Type B pancreatic cell (in vitro differentiated cells): ENCODE data around the gene ORC6. TPM values are rescaled to one million over a fixed set of nuclear protein-coding genes. Genes with fewer than 3 reads are reported as not detected.

ENCODE experiments used
- DNase-seq: peaks from one replicate; pipeline ENCODE4 v3.0.0; 2021; ENCODE audit warnings: mixed read lengths; ENCODE audit not compliant: unreplicated experiment; ENCODE audit errors: extremely low spot score
- H3K27ac Mint-ChIP-seq: 2 replicates; pipeline ENCODE4 v1.8.0; 2021; ENCODE audit warnings: mild to moderate bottlenecking, mixed read lengths
- H3K27me3 Mint-ChIP-seq: 2 replicates; pipeline ENCODE4 v1.8.0; 2021; ENCODE audit warnings: mixed read lengths
- H3K36me3 Mint-ChIP-seq: 2 replicates; pipeline ENCODE4 v1.8.0; 2021; ENCODE audit warnings: mixed read lengths
- H3K4me1 Mint-ChIP-seq: one replicate; pipeline ENCODE4 v1.8.0; 2021; ENCODE audit warnings: mixed read lengths; ENCODE audit not compliant: unreplicated experiment
- H3K4me3 Mint-ChIP-seq: 2 replicates; pipeline ENCODE4 v1.8.0; 2021; ENCODE audit warnings: mild to moderate bottlenecking, mixed read lengths
- H3K9me3 Mint-ChIP-seq: 2 replicates; pipeline ENCODE4 v1.8.0; 2021; ENCODE audit warnings: mixed read lengths
- total RNA-seq: library from RNA; stranded (reverse); gene quantifications from 2 replicates; pipeline ENCODE4 v1.2.1, GENCODE V29; 2021; ENCODE audit warnings: low replicate concordance
- TF ChIP-seq, protein P1 (sequence below): fragments of 200-600 bp; sonication (generic); conservative IDR thresholded peaks from 2 replicates; pipeline ENCODE4 v1.5.0; 2021; ENCODE audit warnings: antibody characterized with exemption, mild to moderate bottlenecking

Gene ORC6
- total RNA-seq, 1 donor from 2014 or later, result 48.8 TPM

GRCh38 chr16:46706642-46707041 lies 17.2 kb downstream of the ORC6 start:
- no peak overlapping the region for H3K27ac Mint-ChIP-seq
- H3K4me1 Mint-ChIP-seq, result no peaks in the 10 kb centered on the region
- H3K27me3 Mint-ChIP-seq, result no peaks in the 10 kb centered on the region
- H3K9me3 Mint-ChIP-seq, result no peaks in the 10 kb centered on the region
- H3K36me3 Mint-ChIP-seq, result peaks cover 3% of the 10 kb centered on the region
- TF ChIP-seq, protein P1, sequence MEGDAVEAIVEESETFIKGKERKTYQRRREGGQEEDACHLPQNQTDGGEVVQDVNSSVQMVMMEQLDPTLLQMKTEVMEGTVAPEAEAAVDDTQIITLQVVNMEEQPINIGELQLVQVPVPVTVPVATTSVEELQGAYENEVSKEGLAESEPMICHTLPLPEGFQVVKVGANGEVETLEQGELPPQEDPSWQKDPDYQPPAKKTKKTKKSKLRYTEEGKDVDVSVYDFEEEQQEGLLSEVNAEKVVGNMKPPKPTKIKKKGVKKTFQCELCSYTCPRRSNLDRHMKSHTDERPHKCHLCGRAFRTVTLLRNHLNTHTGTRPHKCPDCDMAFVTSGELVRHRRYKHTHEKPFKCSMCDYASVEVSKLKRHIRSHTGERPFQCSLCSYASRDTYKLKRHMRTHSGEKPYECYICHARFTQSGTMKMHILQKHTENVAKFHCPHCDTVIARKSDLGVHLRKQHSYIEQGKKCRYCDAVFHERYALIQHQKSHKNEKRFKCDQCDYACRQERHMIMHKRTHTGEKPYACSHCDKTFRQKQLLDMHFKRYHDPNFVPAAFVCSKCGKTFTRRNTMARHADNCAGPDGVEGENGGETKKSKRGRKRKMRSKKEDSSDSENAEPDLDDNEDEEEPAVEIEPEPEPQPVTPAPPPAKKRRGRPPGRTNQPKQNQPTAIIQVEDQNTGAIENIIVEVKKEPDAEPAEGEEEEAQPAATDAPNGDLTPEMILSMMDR, result no peak
- DNase-seq, result no peak
- no peak overlapping the region for H3K4me3 Mint-ChIP-seq

DNA sequence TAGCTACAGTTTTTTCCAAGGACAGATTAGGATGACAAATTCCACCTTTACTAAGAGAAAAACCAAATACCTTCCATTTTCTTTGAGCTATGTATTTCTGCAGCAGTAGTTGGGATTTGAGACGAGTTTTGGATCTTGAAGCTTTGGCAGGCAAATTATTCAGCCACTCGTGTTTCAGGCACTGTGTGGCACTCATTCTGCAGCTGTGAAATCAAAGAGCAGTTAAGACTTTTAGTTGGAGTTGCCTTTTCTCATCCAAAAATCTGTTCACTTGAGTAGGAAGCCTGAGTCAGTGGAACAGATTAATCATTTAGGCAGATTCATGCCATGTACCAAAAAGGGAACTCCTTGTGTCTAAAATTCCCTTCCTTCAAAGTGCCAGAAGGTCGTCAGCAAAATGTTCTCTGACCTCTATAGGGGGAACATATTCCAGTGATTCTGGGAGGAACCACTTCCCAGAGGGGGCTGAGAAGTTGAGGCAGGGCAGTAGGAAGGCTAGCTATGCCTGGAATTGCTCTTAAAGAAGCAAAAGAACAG lies 20.1 kb downstream of the ORC6 start:
- no peaks in the 10 kb centered on the region for H3K4me1 Mint-ChIP-seq
- no peaks in the 10 kb centered on the region for H3K9me3 Mint-ChIP-seq
- no peaks in the 10 kb centered on the region for H3K27me3 Mint-ChIP-seq
- no peaks in the 10 kb centered on the region for H3K36me3 Mint-ChIP-seq
- H3K27ac Mint-ChIP-seq, result no peak overlapping the region
- TF ChIP-seq, protein P1, result no peak
- H3K4me3 Mint-ChIP-seq, result no peak overlapping the region
- DNase-seq, result no peak

DNA sequence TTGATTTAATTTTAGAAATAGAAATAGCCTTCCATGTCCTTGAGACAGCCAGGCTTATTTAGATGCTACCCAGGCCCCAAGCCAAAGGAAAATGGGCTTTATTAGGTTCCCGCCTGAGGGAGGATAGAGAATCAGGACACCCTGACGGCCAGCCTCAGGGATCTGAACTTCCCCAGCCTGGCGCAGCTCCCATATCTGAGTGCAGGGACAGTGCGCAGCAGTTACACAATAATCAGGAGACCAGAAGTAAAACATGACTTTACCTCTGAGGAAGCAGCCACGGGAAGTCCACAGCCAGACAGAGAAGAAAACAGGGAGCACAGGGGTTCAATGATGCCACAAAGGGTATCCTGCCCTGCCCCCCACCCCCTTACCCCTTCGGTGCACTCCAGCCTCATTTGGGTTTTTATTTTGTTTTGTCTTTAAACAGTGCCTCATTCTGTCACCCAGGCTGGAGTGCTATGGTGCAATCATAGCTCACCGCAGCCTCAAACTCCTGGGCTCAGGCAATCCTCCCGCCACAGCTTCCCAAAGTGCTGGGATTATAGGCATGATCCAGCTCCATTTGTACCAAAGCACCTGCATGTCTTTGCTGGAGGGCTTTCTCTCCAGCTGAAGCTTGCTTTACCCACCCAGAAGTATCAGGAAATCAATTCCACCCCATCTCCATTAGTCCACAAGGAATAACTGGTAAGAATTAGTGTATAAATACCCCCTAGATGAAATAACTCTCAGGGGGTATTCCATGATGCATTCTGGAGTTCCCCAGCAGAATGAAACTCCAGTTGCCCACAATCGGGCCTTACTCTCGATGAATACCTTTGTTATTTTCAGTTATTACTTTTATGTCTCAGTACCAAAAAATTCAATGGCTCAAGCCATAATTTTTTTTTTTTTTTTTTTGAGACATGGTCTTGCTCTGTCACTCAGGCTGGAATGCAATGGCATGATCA lies 21.9 kb downstream of the ORC6 start:
- H3K36me3 Mint-ChIP-seq, result no peaks in the 10 kb centered on the region
- TF ChIP-seq, protein P1, result no peak
- H3K4me1 Mint-ChIP-seq, result no peaks in the 10 kb centered on the region
- H3K27ac Mint-ChIP-seq, result no peak overlapping the region
- no peaks in the 10 kb centered on the region for H3K9me3 Mint-ChIP-seq
- H3K27me3 Mint-ChIP-seq, result no peaks in the 10 kb centered on the region
- H3K4me3 Mint-ChIP-seq, result no peak overlapping the region
- no peak for DNase-seq

DNA sequence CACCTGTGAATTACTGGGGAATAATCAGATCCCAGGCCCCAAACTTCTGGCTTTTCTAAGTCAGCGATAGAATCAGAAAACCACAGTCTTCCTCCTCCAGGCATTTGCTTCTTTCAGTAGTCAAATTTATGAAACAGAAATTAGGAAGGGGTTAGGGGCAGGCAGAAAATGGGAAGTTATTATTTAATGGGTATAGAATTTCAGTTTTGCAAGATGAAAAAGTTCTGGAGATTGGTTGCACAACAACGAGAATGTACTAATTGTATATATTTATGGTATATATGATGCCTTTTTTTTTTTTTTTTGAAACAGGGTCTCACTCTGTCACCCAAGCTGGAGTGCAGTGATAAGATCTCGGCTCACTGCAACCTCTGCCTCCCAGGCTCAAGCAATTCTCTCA lies 23.5 kb downstream of the ORC6 start:
- Mint-ChIP-seq H3K27me3 (no peaks in the 10 kb centered on the region), H3K4me1 (no peaks in the 10 kb centered on the region), H3K36me3 (no peaks in the 10 kb centered on the region), H3K9me3 (no peaks in the 10 kb centered on the region), H3K27ac (no peak overlapping the region), H3K4me3 (no peak overlapping the region)
- no peak for DNase-seq
- TF ChIP-seq, protein P1, result no peak

DNA sequence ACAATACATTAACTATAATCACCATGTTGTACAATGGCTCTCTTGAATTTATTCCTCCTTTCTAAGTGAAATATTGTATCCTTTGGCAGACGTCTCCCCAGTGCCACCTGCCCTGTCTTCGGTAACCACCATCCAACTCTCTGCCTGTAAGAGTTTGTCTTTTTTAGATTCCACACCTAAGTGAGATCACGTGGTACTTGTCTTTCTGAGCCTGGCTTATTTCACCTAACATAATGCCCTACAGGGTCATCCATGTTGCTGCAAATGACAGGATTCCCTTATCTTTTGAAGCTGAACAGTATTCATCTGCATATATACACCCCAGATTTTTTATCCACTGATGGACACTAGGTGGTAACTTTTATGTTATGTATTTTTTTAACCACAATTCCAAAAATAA lies 24.2 kb downstream of the ORC6 start:
- H3K4me3 Mint-ChIP-seq, result no peak overlapping the region
- H3K27me3 Mint-ChIP-seq, result no peaks in the 10 kb centered on the region
- no peak for DNase-seq
- no peak overlapping the region for H3K27ac Mint-ChIP-seq
- H3K36me3 Mint-ChIP-seq, result no peaks in the 10 kb centered on the region
- H3K4me1 Mint-ChIP-seq, result no peaks in the 10 kb centered on the region
- H3K9me3 Mint-ChIP-seq, result no peaks in the 10 kb centered on the region
- TF ChIP-seq, protein P1, result no peak
